ENCODE data around the gene CACNA1D. TPM values are rescaled to one million over a fixed set of nuclear protein-coding genes. Genes with fewer than 3 reads are reported as not detected.
A peak's percentile ranks its signal among the peaks of the same experiment; 100 is the strongest.

The CACNA1D gene
- total RNA-seq, 1 donor from 2014 or later = 13.0 TPM

DNA sequence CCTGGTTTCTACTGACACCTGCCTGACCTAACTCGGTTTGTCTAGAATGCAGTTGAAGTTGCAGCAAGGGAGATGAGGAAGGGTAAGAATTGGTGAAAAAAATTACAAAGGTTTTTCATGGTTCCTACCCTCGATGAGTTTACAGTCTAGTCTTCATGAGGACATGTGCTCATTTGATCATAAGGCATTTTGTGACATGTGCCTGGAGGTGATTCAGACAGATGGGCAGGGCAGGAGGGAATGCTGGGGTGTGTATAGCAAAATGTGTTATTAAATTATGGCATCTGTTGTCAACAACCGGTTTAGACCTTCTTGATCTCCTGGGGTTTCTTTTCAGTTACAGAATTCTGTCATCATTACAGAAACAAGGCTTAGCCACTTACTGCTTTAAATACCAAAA, 101.2 kb downstream of the CACNA1D start:
- intact Hi-C loops (cut with DNase I) = no loop called here
- ATAC-seq = no peak
- DNase-seq (ENCODE audit: low spot score) = no peak

DNA sequence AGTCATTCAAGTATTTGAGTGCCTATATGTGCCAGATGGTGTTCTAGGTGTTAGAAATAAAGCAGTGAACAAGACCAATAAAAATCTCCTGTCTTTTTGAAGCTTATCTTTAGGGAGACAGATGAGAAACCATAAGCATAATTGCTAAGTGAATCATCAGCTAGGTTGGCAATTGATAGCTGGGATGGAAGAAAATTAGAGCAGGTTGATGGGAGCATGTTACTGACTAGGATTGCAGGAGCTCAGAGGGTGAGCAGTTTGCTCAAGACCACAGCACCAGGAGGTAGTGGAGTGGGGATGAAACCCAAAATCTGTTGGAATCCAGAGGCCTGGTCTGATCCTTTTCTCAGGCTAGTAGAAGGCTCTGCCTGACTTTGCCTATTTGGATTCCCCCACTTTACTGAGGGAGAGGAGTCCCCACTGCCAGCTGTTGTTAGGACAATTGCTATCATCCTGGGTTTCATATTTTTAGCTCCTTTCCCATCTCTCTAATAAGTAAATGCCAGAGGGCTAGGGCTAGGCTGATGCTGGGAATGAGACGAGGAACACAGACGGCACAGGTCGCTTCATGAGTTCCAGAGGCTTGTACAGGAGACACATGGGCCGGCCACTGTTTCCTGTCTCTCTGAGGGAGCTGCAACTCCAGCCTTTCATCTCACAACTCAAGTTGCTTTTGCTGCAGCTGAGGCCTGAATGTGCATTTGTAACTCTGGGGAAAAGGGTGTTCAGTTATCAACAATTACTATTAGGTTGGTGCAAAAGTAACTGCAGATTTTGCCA, 102.9 kb downstream of the CACNA1D start:
- DNase-seq (ENCODE audit: low spot score) (no peak), ATAC-seq (no peak)
- intact Hi-C loops (cut with DNase I) = no loop called here

DNA sequence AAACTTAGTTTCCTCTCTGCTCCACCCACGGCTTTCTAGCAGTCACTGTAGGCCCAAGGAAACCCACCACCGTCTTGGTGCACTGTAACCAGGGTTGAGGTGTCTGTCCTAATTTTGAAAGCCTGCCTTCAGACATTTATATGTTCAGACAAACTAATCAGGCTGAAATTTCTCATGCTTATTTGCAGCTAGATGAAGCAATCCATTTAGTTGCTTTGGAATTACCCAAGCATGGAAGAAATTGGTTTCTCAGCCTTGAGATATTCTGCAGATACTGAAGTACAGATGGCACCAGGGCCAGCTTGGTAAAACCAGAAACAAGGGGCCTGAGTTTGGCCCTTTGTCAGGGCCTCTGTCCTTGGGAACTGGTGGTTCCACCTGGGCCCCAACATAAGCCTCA, 105.4 kb downstream of the CACNA1D start:
- DNase-seq (ENCODE audit: low spot score) = no peak
- ATAC-seq = no peak
- intact Hi-C loops (cut with DNase I) = no loop called here

DNA sequence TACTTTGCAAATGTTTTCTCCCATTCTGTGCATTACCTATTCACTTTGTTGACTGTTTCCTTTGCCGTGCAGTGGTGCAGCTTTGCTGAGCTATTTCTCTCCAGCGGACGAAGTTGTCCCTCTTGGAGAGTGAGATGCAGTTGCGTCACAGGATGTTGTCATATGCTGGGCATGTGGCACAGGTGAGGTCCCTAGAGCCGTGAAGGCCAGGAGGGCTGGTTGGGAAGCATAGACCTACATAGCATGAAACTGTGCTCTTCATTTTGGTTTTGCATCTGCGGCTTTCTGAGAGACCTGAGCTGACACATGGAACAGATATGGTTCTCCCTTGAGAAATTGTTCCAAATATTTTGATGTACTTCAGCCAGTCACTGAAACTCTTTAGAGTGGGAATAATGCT, 108.5 kb downstream of the CACNA1D start:
- DNase-seq (ENCODE audit: low spot score) = no peak
- ATAC-seq = no peak
- intact Hi-C loops (cut with DNase I) = no loop called here

DNA sequence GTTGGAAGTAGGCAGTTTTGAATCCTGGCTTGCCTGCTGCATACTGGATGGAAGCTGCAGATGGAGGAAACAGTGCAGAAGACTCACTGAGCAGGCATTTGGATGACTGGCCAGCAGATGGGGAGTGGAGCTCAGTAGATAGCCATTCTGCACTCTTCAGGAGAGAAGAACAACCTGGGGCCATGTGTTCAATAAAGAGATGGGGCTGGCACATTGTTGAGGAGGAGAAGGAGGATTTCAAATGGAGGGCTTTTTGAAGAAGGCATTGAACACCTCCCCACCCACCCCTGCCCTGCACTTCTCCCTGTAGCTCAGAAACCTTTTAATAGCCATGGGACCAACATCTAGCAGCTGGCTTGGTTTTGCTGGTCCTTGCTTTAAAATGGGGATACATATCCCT, 109.8 kb downstream of the CACNA1D start:
- intact Hi-C loops (cut with DNase I) = no loop called here
- no peak for DNase-seq (ENCODE audit: low spot score)
- no peak for ATAC-seq

DNA sequence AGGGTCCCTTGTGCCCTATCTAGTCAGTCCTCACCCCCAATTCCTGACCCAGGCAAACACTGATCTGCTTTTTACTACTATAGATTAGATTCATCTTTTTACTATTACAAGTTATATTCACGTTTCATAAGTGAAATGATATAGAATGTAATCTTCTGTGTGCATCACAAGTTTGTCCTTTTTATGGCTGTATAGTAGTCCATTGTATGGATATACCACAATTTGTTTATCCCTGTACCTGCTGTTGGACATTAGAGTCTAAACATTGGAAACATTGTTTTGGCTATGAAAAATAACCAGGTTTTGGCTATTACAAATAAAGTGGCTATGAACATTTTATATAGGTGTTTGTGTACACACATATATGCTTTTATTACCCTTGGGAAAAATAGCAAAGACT, 112.4 kb downstream of the CACNA1D start:
- DNase-seq (ENCODE audit: low spot score) = no peak
- ATAC-seq = no peak
- intact Hi-C loops (cut with DNase I) = no loop called here

DNA sequence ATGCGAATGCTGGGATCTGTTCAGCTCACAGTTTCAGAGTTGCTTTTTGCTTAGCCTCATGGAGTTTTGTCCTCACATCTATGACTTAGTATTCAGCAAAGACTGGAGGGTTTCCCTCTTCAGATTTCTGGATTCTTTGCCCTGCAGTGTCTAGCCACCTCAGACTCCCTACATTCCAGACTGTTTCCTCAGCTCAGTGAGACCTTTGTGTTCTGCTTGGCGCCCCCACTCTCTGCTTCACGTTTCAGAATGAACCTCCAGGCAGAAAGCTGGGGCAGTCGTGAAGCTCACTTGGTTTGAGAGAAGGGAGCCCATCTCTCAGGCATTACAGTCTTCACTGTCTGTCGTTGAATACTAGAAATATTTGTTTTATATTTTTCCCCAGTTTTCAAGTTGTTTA, 118.1 kb downstream of the CACNA1D start:
- ATAC-seq = no peak

DNA sequence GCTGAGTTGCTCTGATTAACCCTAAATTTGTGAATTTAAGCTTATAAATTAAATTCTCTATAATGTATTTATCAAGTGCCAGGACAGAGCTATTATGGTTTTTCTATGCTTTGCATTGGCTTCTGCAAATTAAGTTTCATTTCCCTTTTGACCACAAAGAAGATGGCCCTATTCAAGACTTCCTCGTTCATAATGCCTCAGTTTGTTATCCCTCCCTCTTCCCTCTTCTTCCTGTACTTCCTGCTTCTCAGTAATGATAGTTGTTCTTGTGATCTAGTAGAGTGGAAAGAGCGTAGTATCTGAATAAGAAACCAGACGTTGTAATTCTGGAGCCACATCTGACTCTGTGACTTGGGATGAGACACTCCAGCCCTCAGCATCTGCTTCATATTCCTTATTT, 118.7 kb downstream of the CACNA1D start:
- ATAC-seq = peak; percentile 75
- no peak for DNase-seq (ENCODE audit: low spot score)
- intact Hi-C loops (cut with DNase I) = no loop called here

More for the DNA sequence above, 118.1 kb downstream of the CACNA1D start:
- DNase-seq (ENCODE audit: low spot score) = no peak
- intact Hi-C loops (cut with DNase I) = no loop called here

DNA sequence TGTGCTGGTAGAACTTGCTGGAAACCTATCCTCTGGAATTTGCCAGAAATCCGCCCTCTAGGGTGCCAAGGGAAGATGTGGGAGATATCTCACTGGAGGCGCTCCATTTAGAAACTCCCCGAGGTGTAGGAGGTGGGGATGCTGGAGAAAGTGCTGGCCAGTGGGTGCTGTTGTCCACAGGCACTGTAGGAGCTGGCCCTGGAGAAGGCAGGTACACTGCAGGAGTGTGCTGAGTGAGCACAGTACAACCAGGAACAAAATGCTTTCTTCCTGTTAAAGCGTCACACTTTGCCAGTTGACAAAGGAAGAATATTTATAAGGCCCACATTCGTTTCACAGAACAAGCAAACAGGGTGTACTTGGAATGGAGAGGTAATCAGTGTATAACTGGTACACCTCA, 119.9 kb downstream of the CACNA1D start:
- ATAC-seq (no peak), DNase-seq (ENCODE audit: low spot score) (no peak)
- intact Hi-C loops (cut with DNase I) = no loop called here

DNA sequence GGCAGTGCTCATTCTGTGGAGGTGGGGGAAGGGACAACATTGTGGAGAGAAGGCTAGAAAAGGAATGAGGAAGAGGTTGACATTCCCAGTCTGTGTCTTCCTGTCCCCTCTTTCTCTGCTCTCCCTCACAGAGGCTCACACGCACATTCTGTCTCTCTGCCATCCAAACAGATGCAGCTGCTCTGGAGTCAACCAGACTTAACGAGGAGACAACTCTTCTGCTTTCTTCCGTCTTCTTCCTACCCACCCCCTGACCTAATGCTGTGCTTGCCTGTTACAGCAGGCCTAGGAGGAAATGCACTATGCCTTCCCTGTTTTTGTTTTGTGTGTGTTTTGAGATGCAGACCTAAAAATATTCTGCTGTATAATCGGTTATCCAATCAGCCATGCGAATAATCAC, 121.9 kb downstream of the CACNA1D start:
- intact Hi-C loops (cut with DNase I) = no loop called here
- ATAC-seq = peak; percentile 44
- no peak for DNase-seq (ENCODE audit: low spot score)

DNA sequence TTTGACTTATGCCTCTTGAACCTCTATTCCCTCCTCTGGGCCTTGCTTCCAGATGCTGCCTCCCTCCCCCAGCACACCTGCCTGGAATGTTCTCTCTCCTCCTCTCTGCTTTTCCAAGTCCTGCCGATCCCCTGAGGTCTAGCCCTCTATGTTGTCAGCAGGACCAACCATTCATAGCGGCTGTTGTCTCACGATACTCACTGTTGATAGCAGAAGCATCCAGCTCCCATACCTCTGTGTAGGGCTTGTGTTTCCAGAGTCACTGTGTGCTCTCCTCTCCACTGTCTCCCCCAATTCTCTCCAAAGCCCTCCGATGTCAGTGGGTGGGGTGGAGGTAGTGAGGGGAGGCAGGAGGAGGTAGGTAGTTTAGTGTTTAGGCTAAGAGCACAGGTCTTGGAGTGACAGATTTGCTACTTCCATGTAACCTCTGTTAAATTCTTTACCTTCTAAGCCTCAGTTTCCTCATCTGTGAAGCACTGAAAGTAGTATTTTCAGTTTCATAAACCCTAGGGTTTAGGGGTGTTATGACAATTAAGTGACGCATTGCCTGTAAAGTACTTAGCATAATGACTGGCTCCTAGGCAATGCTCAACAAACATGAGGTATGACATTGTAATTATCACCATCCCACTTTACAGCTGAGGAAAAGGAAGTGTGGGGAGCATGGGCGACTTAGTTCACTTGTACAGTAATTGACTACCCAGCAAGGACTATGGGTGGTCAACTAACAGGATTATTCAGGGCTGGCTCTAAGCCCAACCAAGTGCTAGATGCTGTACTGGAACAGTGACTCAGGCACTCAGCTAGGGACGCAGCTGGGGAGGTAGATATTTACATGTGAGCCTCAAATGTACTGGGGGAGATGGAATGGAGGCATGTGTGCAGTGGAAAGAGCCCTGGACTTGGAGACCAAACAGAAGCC, 122.8 kb downstream of the CACNA1D start:
- DNase-seq (ENCODE audit: low spot score) (no peak), ATAC-seq (no peak)
- intact Hi-C loops (cut with DNase I) = no loop called here

DNA sequence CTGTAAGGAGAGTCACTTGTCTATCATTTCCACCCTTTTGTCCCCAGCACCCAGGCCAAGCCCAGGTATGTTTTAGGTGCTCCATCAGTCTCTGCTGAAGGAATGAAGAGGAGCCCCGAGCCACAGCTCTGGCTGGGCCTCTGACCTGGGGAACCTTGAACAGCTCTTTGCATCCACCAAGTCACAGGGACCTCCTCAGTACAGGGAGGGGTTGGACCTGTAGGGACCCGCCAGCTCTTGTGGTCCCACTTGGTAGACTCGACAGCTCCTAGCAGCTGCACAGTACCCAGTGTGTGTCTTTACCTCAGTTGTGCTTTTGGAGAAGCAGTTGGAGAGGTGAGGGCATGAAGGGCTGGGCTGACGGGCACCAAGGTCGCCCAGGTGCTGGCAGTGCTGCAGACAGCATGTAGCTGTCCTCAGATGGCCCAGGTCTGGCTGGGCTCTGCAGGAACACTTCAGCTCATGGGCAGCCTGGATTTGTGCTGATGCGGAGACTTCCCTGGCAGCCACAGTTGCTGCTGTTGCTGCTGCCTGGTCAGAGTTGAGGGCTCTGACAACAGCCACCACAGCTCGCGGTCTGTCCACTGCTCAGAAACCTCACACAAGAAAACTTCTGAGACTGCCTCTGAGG, 123.6 kb downstream of the CACNA1D start:
- ATAC-seq = no peak
- intact Hi-C loops (cut with DNase I) = no loop called here

DNA sequence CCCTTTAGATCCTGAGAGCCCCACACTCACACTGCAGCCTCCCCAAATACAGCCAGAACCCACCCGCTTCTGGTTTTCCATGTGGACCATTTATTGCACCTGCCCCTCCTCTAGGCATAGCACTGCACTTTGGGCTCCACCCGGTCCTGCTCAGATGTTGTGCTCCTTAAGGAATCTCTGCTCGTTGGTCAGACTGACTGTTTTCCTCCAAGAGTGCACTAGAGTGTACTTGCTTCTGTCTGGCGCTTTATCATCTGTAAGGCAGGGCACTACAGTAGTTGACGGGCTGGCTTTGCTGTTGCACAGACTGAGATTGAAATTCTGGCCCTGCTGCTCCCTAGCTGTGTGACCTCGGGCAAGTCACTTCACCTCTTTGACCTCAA, 124.1 kb downstream of the CACNA1D start:
- intact Hi-C loops (cut with DNase I) = no loop called here
- DNase-seq (ENCODE audit: low spot score) (no peak), ATAC-seq (no peak)

More for the DNA sequence above, 123.6 kb downstream of the CACNA1D start:
- DNase-seq (ENCODE audit: low spot score) = no peak

DNA sequence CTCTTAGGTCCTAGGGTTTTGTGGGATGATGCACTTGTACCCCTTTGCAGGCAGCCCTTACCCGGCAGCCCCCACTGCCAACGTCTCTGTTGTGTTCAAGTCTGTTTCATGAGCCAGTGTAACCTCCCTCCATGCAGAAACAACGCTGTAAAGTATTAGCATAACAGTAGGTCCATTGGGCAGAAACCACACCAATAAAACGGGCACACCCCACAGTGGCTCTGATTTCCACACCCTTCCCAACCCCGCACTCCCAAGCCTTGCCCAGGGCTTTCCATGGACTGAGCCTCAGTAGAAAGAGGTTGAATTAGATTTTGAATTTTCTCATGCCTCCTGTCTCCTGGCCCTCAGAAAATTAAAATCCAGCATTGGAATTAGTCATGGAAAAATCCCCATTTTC, 124.5 kb downstream of the CACNA1D start:
- intact Hi-C loops (cut with DNase I) = no loop called here
- ATAC-seq = no peak
- no peak for DNase-seq (ENCODE audit: low spot score)

DNA sequence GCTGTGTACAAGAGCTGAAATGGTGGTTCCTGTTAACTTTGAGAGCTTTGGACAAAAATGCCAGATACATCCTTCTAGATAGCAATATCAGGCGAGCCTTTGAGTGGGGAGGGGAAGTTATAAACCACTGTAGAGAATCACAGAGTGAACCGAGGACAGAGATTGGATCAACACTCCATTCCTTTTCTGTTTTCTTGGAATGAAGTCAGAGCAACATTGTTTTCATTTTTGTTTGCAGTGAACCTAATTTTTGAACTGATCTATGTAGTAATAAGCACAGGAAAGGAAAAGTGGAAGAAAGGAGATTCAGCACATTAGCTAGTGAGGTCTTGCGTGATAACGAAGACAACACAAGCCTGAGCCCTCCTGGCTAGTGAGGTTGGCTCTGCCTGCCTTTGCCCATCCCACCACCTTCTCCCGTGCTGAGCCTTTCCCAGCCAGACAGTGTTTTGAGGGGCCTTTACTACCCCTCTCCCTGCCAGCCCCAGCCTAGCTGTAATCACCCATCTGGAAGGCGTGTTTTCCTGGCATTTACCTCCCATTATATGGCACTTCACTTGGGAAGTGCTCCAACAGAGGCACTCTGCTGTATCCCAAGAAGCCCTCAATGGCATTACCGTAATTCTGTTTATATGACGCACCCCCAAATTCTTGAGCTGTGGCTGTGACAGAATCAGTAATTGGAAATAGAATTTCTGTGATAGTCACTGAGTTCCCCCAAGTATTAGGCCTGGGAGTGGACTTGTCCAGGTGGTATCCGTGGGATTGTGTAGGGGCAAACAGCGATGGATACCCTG, 129.8 kb downstream of the CACNA1D start:
- no peak for DNase-seq (ENCODE audit: low spot score)
- intact Hi-C loops (cut with DNase I) = no loop called here
- ATAC-seq = no peak

DNA sequence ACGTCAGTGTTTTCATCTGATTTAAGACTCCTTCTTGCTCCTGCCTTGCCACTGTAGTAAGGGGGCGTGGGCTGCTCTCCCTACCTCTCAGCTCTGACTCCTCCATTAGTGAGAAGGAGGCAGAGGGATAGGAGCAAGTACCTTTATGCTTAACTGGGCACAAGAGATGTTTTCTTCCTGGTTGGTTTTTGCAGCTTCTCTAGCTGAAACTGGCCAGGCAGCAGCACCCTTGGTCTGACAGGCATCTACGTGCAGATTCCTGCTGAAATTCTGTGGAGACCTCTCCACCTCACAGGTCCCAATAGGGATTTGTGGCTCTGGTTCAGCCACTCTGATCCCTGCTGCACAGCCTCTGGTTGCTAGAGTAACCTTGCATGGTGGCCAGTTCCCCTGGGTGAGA, 132.5 kb downstream of the CACNA1D start:
- no peak for ATAC-seq
- intact Hi-C loops (cut with DNase I) = no loop called here
- no peak for DNase-seq (ENCODE audit: low spot score)

DNA sequence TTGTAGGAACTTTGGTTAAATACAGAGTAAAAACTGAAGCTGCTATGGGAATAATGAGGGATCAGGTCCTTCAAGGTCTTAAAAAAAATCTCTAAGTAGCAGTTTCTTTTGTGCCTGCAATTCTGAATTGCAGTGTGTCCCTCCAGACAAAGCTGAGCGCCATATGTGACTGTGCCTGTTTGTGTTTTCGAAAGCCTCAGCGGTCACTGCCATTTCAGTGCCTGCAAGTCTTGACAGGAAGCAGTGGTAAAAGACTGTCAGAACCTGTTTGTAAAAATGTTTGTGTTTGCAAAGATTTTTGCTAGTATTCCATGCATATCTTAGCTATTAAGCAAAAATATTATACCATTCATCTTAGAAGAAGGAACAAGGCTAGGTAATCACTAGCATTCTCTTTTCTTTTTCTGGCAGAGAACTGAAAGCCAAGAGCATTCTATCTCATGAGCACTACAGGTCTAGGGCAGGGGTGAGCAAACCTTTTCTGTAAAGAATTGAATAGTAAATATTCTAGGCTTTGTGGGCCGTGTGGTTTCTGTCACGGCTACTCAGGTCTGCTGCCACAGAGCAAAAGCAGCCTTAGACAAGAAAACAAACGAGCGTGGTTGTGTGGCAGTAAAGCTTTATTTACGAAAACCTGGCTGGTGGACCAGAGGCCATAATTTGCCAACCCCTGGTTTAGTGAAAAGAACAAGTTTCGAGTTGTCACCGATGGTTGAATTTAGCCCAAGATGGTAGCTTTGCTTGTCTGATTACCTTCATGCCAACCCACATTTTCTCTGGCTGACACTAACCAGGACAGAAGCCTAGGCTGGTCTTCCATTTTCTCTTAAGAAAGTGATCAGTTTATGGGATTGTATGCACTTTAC, 134.4 kb downstream of the CACNA1D start:
- intact Hi-C loops (cut with DNase I) = no loop called here
- DNase-seq (ENCODE audit: low spot score) = no peak
- ATAC-seq = no peak

DNA sequence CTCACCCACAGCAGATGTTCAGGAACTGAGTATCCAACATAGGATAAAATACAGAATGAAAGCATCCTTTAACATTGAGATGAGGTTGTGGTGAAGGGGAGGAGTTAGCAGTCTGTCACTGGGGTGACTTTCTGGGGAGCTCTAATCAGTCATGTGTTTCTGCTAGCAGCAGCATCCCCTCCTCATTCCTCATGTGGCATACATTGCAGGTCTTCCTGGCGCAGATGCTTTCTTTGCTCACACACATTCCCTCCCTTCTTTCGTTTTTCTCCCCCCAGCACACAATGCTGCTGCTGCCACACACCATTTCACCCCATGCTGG, 135.0 kb downstream of the CACNA1D start:
- intact Hi-C loops (cut with DNase I) = no loop called here
- ATAC-seq (no peak), DNase-seq (ENCODE audit: low spot score) (no peak)

All from sciatic nerve (tissue), 2 donors.